ENCODE results near the gene VSTM5.

DNA sequence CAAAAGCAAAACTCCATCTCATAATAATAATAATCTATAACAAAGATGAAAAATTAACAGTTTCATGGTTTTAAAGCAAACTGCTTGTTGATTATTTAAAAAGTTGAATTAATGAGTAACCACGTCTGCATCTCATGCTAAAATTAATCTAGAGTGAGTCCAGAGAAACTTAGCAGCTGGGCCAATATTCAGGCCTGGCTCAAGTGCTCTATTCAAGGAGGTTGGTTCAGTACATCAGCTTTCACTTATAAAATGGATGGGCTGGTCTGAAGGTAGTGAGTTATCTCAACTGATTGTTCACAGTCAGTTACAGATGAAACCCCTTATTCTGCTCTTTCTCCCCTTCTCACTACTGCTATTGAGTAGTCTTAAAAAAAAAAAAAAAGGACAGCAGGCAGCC is 23.1 kb downstream of the VSTM5 start:
- TF ChIP-seq, protein P1, sequence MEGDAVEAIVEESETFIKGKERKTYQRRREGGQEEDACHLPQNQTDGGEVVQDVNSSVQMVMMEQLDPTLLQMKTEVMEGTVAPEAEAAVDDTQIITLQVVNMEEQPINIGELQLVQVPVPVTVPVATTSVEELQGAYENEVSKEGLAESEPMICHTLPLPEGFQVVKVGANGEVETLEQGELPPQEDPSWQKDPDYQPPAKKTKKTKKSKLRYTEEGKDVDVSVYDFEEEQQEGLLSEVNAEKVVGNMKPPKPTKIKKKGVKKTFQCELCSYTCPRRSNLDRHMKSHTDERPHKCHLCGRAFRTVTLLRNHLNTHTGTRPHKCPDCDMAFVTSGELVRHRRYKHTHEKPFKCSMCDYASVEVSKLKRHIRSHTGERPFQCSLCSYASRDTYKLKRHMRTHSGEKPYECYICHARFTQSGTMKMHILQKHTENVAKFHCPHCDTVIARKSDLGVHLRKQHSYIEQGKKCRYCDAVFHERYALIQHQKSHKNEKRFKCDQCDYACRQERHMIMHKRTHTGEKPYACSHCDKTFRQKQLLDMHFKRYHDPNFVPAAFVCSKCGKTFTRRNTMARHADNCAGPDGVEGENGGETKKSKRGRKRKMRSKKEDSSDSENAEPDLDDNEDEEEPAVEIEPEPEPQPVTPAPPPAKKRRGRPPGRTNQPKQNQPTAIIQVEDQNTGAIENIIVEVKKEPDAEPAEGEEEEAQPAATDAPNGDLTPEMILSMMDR (IDR thresholded peaks at IDR 0.05; ENCODE audit: low read length) = no peak
- TF ChIP-seq EZH2 (IDR thresholded peaks at IDR 0.05; ENCODE audit: borderline replicate concordance, low read length) = no peak
